Measurements from ENCODE around the gene OTOF. TPM values are rescaled to one million over a fixed set of nuclear protein-coding genes. Genes with fewer than 3 reads are reported as not detected.

The OTOF gene
- total RNA-seq, 4 donors from 2014 or later, result 0.66 to 0.83 TPM; not detected in 2

GRCh38 chr2:26493566-26493965 is 15.6 kb upstream of the OTOF start:
- no peaks in the 10 kb centered on the region for H3K9me3 ChIP-seq
- H3K4me1 ChIP-seq, result no peaks in the 10 kb centered on the region
- H3K27me3 ChIP-seq, result no peaks in the 10 kb centered on the region
- DNase-seq, result no peak
- TF ChIP-seq POLR2A (IDR thresholded peaks at IDR 0.05), result no peak
- TF ChIP-seq, protein P1, sequence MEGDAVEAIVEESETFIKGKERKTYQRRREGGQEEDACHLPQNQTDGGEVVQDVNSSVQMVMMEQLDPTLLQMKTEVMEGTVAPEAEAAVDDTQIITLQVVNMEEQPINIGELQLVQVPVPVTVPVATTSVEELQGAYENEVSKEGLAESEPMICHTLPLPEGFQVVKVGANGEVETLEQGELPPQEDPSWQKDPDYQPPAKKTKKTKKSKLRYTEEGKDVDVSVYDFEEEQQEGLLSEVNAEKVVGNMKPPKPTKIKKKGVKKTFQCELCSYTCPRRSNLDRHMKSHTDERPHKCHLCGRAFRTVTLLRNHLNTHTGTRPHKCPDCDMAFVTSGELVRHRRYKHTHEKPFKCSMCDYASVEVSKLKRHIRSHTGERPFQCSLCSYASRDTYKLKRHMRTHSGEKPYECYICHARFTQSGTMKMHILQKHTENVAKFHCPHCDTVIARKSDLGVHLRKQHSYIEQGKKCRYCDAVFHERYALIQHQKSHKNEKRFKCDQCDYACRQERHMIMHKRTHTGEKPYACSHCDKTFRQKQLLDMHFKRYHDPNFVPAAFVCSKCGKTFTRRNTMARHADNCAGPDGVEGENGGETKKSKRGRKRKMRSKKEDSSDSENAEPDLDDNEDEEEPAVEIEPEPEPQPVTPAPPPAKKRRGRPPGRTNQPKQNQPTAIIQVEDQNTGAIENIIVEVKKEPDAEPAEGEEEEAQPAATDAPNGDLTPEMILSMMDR (IDR thresholded peaks at IDR 0.05), result no peak
- H3K36me3 ChIP-seq, result no peaks in the 10 kb centered on the region
- H3K4me3 ChIP-seq, result no peak overlapping the region
- no peak overlapping the region for H3K27ac ChIP-seq

DNA sequence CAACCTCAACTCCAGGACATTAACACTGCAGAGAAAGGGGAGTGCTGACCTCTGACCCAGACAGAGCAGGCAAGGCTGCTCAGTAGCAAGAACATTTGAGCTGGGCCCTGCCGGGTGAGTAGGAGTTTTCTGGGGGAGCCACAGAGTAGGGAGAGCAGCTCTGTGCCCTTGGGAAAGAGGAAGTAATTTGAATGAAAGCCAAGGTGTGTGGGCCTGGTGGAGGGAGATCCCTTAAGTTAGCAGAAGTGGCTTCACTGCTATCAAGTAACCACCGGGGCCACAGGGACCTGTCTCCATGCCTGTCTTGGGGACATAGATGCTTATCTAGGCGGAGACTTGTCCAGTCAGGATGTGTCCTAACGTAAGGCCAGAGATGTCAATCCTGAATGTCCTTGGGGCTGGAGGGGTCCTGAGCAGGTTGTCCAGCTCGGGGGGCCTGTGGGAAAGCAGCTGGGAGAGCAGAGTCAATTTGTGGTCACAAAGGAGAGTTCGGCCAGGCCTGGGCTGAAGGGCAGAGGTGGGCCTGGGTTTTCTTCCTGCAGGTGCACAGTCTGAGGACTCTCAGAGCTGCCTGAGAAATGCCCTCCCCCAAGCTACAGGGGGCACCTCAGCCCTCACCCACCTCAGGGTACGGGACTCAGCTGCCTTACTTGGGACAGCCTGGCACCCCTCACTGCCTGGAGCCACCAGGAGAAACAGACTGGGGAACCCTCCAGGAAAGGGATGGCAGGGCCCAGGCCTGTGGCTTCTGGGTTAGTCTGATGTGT is 15.0 kb upstream of the OTOF start:
- no peak for DNase-seq
- no peaks in the 10 kb centered on the region for H3K4me1 ChIP-seq
- H3K9me3 ChIP-seq, result no peaks in the 10 kb centered on the region
- no peak overlapping the region for H3K27ac ChIP-seq
- no peaks in the 10 kb centered on the region for H3K27me3 ChIP-seq
- no peak for TF ChIP-seq POLR2A (IDR thresholded peaks at IDR 0.05)
- TF ChIP-seq, protein P1 (IDR thresholded peaks at IDR 0.05), result no peak
- no peaks in the 10 kb centered on the region for H3K36me3 ChIP-seq
- H3K4me3 ChIP-seq, result no peak overlapping the region

DNA sequence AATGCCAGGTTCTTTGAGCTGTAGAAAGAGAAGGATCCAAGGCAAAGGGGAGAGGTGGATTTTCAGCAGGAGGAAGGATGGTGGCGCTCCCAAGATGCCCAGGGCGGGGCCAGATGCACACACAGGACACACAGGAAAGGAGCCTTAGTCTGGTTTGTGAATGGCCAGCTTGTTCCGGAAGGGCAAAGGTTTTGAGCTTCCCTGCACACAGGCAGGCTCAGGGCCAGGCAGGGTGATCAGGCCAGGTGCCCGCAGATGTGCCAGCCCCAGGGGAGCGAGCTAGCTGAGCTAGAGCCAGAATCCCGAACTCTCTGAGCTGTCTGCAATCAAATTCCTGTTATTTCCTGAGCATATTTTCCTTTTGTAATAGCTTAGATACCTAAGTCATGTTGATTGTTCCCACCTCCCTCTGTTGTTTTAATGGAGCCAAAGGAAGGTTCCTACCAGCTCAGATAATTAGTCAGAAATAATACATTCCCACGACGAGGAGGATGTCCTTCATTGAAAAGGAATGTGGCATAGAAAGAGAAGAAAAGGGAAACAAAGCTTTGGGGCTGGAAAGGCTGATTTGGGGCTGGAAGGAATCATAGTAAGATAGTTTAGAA is 13.7 kb upstream of the OTOF start:
- TF ChIP-seq, protein P1 (IDR thresholded peaks at IDR 0.05), result no peak
- TF ChIP-seq POLR2A (IDR thresholded peaks at IDR 0.05), result no peak
- Histone ChIP-seq H3K27ac (no peak overlapping the region), H3K4me3 (no peak overlapping the region), H3K4me1 (no peaks in the 10 kb centered on the region), H3K36me3 (no peaks in the 10 kb centered on the region), H3K9me3 (no peaks in the 10 kb centered on the region), H3K27me3 (no peaks in the 10 kb centered on the region)
- no peak for DNase-seq

- H3K4me1 ChIP-seq, result no peaks in the 10 kb centered on the region
- no peaks in the 10 kb centered on the region for H3K27me3 ChIP-seq
- no peaks in the 10 kb centered on the region for H3K36me3 ChIP-seq
- no peaks in the 10 kb centered on the region for H3K9me3 ChIP-seq
- TF ChIP-seq POLR2A (IDR thresholded peaks at IDR 0.05), result no peak
- TF ChIP-seq, protein P1 (IDR thresholded peaks at IDR 0.05), result no peak
- no peak overlapping the region for H3K4me3 ChIP-seq
- no peak overlapping the region for H3K27ac ChIP-seq
- DNase-seq, result no peak
These were observed 11.4 kb upstream of the OTOF start for GRCh38 chr2:26489213-26489850.

GRCh38 chr2:26488463-26489212 is 10.7 kb upstream of the OTOF start:
- DNase-seq, result no peak
- H3K27ac ChIP-seq, result no peak overlapping the region
- no peaks in the 10 kb centered on the region for H3K36me3 ChIP-seq
- H3K4me1 ChIP-seq, result no peaks in the 10 kb centered on the region
- no peaks in the 10 kb centered on the region for H3K27me3 ChIP-seq
- H3K9me3 ChIP-seq, result no peaks in the 10 kb centered on the region
- H3K4me3 ChIP-seq, result no peak overlapping the region
- TF ChIP-seq, protein P1 (IDR thresholded peaks at IDR 0.05), result no peak
- TF ChIP-seq POLR2A (IDR thresholded peaks at IDR 0.05), result no peak
